GM10266 (cell line): Measurements from ENCODE around the gene FCN2.

ENCODE experiments used
- DNase-seq: peaks from one replicate; pipeline ENCODE4 v3.0.0; 2012; ENCODE audit errors: extremely low spot score
- CTCF ChIP-seq: IDR thresholded peaks from 2 replicates; pipeline ENCODE4 v1.5.1; 2012; ENCODE audit warnings: mild to moderate bottlenecking, low read depth; ENCODE audit not compliant: control insufficient read depth, insufficient read depth; ENCODE audit errors: missing control alignments

Gene FCN2

GRCh38 chr9:134936346-134937163 is 55.9 kb downstream of the FCN2 start:
- TF ChIP-seq CTCF, result no peak
- no peak for DNase-seq
